SK-N-SH treated with all-trans-retinoic acid at 6 μM for 48 hours (cell line): ENCODE data around the gene CEP164.

Experiments used
- ATAC-seq: fragments of 200-7000 bp; cut with Tn5 transposase; 3 replicates; pipeline ENCODE4 v1.9.1; 2020; ENCODE audit warnings: mild to moderate bottlenecking, moderate library complexity
- ARNTL ChIP-seq: fragments of 450-650 bp; formaldehyde crosslinking; IDR thresholded peaks from 2 replicates; pipeline ENCODE4 v1.5.0; 2020; ENCODE audit warnings: low read depth, mild to moderate bottlenecking, moderate library complexity, borderline replicate concordance
- BACH2 ChIP-seq: fragments of 250-450 bp; sonication (Bioruptor Pico); IDR thresholded peaks from 2 replicates; pipeline ENCODE4 v1.9.0; 2021; ENCODE audit warnings: mild to moderate bottlenecking, borderline replicate concordance
- CSDC2 ChIP-seq: fragments of 250-450 bp; sonication (Bioruptor Pico); IDR thresholded peaks from 2 replicates; pipeline ENCODE4 v1.5.0; 2020; ENCODE audit warnings: mild to moderate bottlenecking, moderate library complexity
- OSR1 ChIP-seq: fragments of 250-450 bp; sonication (Bioruptor Pico); IDR thresholded peaks from 2 replicates; pipeline ENCODE4 v1.8.0; 2022; ENCODE audit warnings: moderate library complexity, mild to moderate bottlenecking, inconsistent platforms
- PPARA ChIP-seq: fragments of 250-450 bp; sonication (Bioruptor Pico); IDR thresholded peaks from 2 replicates; pipeline ENCODE4 v1.5.0; 2020; ENCODE audit warnings: mild to moderate bottlenecking, borderline replicate concordance
- RARB ChIP-seq: fragments of 250-450 bp; sonication (Bioruptor Pico); IDR thresholded peaks from 2 replicates; pipeline ENCODE4 v1.8.0; 2021; ENCODE audit warnings: mild to moderate bottlenecking, moderate library complexity
- SNAI2 ChIP-seq: fragments of 250-450 bp; sonication (Bioruptor Pico); IDR thresholded peaks from 2 replicates; pipeline ENCODE4 v1.5.0; 2020; ENCODE audit warnings: mild to moderate bottlenecking, moderate library complexity
- TOX ChIP-seq: fragments of 250-450 bp; sonication (Bioruptor Pico); IDR thresholded peaks from 2 replicates; pipeline ENCODE4 v1.8.0; 2021; ENCODE audit warnings: mild to moderate bottlenecking, moderate library complexity, borderline replicate concordance
- ZC3H10 ChIP-seq: fragments of 250-450 bp; sonication (Bioruptor Pico); IDR thresholded peaks from 2 replicates; pipeline ENCODE4 v1.5.1; 2021; ENCODE audit warnings: mild to moderate bottlenecking, moderate library complexity
- ZFP3 ChIP-seq: fragments of 250-450 bp; sonication (Bioruptor Pico); IDR thresholded peaks from 2 replicates; pipeline ENCODE4 v1.5.0; 2020; ENCODE audit warnings: mild to moderate bottlenecking, moderate library complexity
- ZFP30 ChIP-seq: fragments of 450-650 bp; formaldehyde crosslinking; IDR thresholded peaks from 2 replicates; pipeline ENCODE4 v1.5.0; 2022; ENCODE audit warnings: mild to moderate bottlenecking, moderate library complexity
- ZNF565 ChIP-seq: fragments of 450-650 bp; formaldehyde crosslinking; conservative IDR thresholded peaks from 2 replicates; pipeline ENCODE4 v1.5.0; 2020; ENCODE audit warnings: low read depth, mild to moderate bottlenecking, moderate library complexity
- ZNF8 ChIP-seq: fragments of 450-650 bp; formaldehyde crosslinking; IDR thresholded peaks from 2 replicates; pipeline ENCODE4 v1.5.0; 2020; ENCODE audit warnings: mild to moderate bottlenecking, moderate library complexity
- TF ChIP-seq, protein P1 (sequence below): fragments of 250-450 bp; sonication (Bioruptor Pico); IDR thresholded peaks from 2 replicates; pipeline ENCODE4 v1.8.0; 2021; ENCODE audit warnings: low read depth, mild to moderate bottlenecking, moderate library complexity, borderline replicate concordance
- TF ChIP-seq, protein P2 (sequence below): fragments of 250-450 bp; sonication (Bioruptor Pico); IDR thresholded peaks from 2 replicates; pipeline ENCODE4 v1.8.0; 2020; ENCODE audit warnings: mild to moderate bottlenecking, moderate library complexity, borderline replicate concordance
- TF ChIP-seq, protein P3 (sequence below): fragments of 250-450 bp; sonication (Bioruptor Pico); IDR thresholded peaks from 2 replicates; pipeline ENCODE4 v1.5.1; 2021; ENCODE audit warnings: mild to moderate bottlenecking, moderate library complexity
- TF ChIP-seq, protein P4 (sequence below): fragments of 250-450 bp; sonication (Bioruptor Pico); IDR thresholded peaks from 2 replicates; pipeline ENCODE4 v1.5.0; 2020; ENCODE audit warnings: mild to moderate bottlenecking, moderate library complexity

Gene CEP164

DNA sequence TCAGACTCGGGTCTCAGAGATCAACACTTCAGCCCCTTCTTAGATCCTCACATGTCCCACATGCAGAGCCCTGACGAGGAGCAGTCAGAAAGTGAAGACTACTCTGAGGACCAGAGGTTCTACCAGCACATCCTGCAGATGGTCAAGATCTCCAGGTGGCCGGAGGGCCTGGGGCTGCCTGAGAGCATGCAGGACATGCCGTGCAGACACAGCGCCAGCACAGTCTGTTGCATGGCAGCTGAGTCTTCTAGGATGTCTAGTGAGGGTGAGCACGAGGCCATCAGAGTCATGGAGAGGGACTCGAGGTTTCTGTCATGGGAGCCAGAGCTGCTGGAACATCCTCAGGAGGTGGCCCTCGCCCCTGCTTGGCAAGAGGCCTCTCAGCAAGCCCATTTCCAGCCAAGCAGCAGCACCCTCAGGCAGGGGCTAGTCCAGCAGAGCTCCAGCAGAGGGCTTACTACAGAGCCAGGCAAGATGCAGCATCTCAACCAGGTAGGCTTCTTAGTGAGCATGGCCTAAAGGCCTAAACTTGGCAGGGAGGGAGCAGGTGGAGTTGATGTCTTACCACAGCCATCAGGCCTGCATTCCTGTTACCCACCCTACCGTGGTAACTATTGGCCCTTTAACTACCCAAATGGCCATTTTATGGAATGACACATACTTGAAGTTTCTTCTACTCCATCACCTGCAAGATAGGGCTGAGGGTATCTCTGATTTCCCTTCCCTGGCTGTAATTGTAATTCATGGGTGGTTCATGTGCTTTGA lies 28.7 kb downstream of the CEP164 start:
- no peak for ATAC-seq
- no peak for TF ChIP-seq SNAI2 (CRISPR knock-in tag)
- TF ChIP-seq ZC3H10 (CRISPR knock-in tag), result no peak
- TF ChIP-seq CSDC2 (CRISPR knock-in tag), result no peak
- no peak for TF ChIP-seq ZFP3 (CRISPR knock-in tag)
- TF ChIP-seq, protein P1, sequence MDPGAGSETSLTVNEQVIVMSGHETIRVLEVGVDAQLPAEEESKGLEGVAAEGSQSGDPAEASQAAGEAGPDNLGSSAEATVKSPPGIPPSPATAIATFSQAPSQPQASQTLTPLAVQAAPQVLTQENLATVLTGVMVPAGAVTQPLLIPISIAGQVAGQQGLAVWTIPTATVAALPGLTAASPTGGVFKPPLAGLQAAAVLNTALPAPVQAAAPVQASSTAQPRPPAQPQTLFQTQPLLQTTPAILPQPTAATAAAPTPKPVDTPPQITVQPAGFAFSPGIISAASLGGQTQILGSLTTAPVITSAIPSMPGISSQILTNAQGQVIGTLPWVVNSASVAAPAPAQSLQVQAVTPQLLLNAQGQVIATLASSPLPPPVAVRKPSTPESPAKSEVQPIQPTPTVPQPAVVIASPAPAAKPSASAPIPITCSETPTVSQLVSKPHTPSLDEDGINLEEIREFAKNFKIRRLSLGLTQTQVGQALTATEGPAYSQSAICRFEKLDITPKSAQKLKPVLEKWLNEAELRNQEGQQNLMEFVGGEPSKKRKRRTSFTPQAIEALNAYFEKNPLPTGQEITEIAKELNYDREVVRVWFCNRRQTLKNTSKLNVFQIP (CRISPR knock-in tag), result no peak

DNA sequence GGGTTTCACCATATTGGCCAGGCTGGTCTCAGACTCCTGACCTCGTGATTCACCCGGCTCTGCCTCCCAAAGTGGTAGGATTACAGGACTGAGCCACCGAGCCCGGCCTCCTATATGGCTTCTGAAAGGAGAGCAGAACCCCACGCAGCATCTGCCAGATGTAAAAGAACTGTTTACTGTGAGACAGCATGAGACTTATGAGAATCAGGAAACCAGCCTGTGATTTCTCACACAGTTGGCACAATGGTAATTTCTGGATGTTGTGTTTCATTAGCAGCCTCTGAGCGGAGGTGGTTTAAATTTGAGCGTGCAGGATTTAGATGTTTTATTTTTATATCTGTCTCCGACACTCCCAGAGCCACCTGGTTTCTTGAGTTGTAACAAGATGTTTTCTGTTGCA lies 33.8 kb downstream of the CEP164 start:
- no peak for TF ChIP-seq ZFP30
- TF ChIP-seq, protein P2, sequence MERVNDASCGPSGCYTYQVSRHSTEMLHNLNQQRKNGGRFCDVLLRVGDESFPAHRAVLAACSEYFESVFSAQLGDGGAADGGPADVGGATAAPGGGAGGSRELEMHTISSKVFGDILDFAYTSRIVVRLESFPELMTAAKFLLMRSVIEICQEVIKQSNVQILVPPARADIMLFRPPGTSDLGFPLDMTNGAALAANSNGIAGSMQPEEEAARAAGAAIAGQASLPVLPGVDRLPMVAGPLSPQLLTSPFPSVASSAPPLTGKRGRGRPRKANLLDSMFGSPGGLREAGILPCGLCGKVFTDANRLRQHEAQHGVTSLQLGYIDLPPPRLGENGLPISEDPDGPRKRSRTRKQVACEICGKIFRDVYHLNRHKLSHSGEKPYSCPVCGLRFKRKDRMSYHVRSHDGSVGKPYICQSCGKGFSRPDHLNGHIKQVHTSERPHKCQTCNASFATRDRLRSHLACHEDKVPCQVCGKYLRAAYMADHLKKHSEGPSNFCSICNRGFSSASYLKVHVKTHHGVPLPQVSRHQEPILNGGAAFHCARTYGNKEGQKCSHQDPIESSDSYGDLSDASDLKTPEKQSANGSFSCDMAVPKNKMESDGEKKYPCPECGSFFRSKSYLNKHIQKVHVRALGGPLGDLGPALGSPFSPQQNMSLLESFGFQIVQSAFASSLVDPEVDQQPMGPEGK (CRISPR knock-in tag), result no peak
- no peak for TF ChIP-seq BACH2 (CRISPR knock-in tag)
- no peak for TF ChIP-seq PPARA (CRISPR knock-in tag)
- no peak for ATAC-seq

DNA sequence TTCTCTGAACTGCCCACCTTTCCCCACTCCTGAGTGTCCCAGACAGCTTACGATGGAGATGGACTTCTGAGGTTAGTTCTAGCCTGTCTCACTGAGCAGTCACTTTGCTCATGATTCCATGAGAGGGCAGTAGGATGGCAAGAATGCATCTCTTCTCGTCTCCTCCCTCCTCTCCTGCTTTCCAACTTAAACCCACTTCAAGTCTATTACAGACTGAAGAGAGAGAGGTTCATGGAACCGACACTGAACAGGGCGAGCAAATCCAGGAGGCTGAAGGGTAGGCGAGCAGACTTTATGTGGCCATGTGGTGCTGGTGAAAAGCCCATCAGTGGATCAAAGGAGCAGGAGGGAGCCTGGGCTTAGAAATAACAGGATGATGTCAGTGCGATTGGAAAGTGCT lies 38.6 kb downstream of the CEP164 start:
- ATAC-seq, result no peak
- TF ChIP-seq ZNF8 (CRISPR knock-in tag) (no peak), BACH2 (CRISPR knock-in tag) (no peak), RARB (CRISPR knock-in tag) (no peak), OSR1 (CRISPR knock-in tag) (no peak), ZNF565 (CRISPR knock-in tag) (no peak), TOX (no peak), ARNTL (no peak)
- TF ChIP-seq, protein P3, sequence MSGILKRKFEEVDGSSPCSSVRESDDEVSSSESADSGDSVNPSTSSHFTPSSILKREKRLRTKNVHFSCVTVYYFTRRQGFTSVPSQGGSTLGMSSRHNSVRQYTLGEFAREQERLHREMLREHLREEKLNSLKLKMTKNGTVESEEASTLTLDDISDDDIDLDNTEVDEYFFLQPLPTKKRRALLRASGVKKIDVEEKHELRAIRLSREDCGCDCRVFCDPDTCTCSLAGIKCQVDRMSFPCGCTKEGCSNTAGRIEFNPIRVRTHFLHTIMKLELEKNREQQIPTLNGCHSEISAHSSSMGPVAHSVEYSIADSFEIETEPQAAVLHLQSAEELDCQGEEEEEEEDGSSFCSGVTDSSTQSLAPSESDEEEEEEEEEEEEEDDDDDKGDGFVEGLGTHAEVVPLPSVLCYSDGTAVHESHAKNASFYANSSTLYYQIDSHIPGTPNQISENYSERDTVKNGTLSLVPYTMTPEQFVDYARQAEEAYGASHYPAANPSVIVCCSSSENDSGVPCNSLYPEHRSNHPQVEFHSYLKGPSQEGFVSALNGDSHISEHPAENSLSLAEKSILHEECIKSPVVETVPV (CRISPR knock-in tag), result no peak
- TF ChIP-seq, protein P1 (CRISPR knock-in tag), result no peak
- TF ChIP-seq, protein P4, sequence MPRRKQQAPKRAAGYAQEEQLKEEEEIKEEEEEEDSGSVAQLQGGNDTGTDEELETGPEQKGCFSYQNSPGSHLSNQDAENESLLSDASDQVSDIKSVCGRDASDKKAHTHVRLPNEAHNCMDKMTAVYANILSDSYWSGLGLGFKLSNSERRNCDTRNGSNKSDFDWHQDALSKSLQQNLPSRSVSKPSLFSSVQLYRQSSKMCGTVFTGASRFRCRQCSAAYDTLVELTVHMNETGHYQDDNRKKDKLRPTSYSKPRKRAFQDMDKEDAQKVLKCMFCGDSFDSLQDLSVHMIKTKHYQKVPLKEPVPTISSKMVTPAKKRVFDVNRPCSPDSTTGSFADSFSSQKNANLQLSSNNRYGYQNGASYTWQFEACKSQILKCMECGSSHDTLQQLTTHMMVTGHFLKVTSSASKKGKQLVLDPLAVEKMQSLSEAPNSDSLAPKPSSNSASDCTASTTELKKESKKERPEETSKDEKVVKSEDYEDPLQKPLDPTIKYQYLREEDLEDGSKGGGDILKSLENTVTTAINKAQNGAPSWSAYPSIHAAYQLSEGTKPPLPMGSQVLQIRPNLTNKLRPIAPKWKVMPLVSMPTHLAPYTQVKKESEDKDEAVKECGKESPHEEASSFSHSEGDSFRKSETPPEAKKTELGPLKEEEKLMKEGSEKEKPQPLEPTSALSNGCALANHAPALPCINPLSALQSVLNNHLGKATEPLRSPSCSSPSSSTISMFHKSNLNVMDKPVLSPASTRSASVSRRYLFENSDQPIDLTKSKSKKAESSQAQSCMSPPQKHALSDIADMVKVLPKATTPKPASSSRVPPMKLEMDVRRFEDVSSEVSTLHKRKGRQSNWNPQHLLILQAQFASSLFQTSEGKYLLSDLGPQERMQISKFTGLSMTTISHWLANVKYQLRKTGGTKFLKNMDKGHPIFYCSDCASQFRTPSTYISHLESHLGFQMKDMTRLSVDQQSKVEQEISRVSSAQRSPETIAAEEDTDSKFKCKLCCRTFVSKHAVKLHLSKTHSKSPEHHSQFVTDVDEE, result no peak
- TF ChIP-seq, protein P2 (CRISPR knock-in tag), result no peak
